HCT116 (cell line): ENCODE results near the gene EGFL8. TPM values are rescaled to one million over a fixed set of nuclear protein-coding genes. Genes with fewer than 3 reads are reported as not detected.

Experiments
- ATAC-seq: fragments of 200-7000 bp; cut with Tn5 transposase; 2 replicates; pipeline ENCODE4 v1.9.1; 2020; ENCODE audit warnings: mild to moderate bottlenecking, moderate library complexity
- BruUV-seq: library from RNA; stranded (reverse); fragments of 400-500 nt; replicated peaks from 2 replicates; lab custom pipeline; 2021; lab: Mats Ljungman, UMichigan
- CTCF ChIA-PET: fragments of 300-600 bp; sonication (Branson Sonifier 250); formaldehyde crosslinking; loops from one replicate; lab custom pipeline; 2021; ENCODE audit warnings: antibody characterized with exemption; lab: Charles Lee
- POLR2A ChIA-PET: fragments of 300-600, 350-600 bp; sonication (Branson Sonifier 250); formaldehyde crosslinking; loops from one replicate; lab custom pipeline; 2021; ENCODE audit warnings: antibody characterized with exemption; lab: Charles Lee
- RAD21 ChIA-PET, 2 experiments: fragments of 300-600 bp; sonication (Branson Sonifier 250); formaldehyde crosslinking; loops; one replicate each; lab custom pipeline; 2023; ENCODE audit warnings: low total read pairs in 2 of 2; ENCODE audit not compliant: uncharacterized antibody in 2 of 2, unreplicated experiment in 2 of 2, low non-redundant PET in 1 of 2; lab: Charles Lee
- DNase-seq: peaks from one replicate; pipeline ENCODE4 v3.0.0-alpha.2; 2010; ENCODE audit warnings: low read depth, low spot score
- H2AFZ ChIP-seq: fragments of 200-600 bp; shearing (Covaris generic), sonication (generic); 2 replicates; pipeline ENCODE4 v1.6.1; 2017; ENCODE audit warnings: low read depth, mixed run types, mixed read lengths, antibody characterized with exemption, low read length; ENCODE audit not compliant: poor library complexity, severe bottlenecking
- H3K27ac ChIP-seq: 2 replicates; pipeline ENCODE4 v1.5.1; 2012; ENCODE audit warnings: low read depth, low read length
- H3K27me3 ChIP-seq: fragments of 200-600 bp; sonication (generic); 2 replicates; pipeline ENCODE4 v1.6.1; 2016; ENCODE audit warnings: mixed run types, low read length, mixed read lengths; ENCODE audit not compliant: insufficient read depth
- H3K36me3 ChIP-seq, 2 experiments: fragments of 200-500 bp in 1 of 2; fragments of 200-600 bp in 1 of 2; sonication (Bioruptor generic) in 1 of 2; sonication (generic) in 1 of 2; 2 replicates each; pipeline versions ENCODE4 v1.5.1 to v1.6.1; 2014 to 2016; ENCODE audit warnings: low read length in 2 of 2, inconsistent platforms in 1 of 2, mixed read lengths in 1 of 2, mixed run types in 1 of 2; ENCODE audit not compliant: insufficient read depth in 2 of 2, control insufficient read depth in 1 of 2
- H3K4me1 ChIP-seq, 2 experiments: fragments of 200-600 bp in 1 of 2; sonication (generic) in 1 of 2; 2 replicates each; pipeline versions ENCODE4 v1.5.1 to v1.6.1; 2012 to 2017; ENCODE audit warnings: low read length in 2 of 2, inconsistent platforms in 1 of 2, mild to moderate bottlenecking in 1 of 2, mixed read lengths in 1 of 2, mixed run types in 1 of 2, moderate library complexity in 1 of 2; ENCODE audit not compliant: insufficient read depth in 2 of 2, control insufficient read depth in 1 of 2
- H3K4me2 ChIP-seq: fragments of 200-600 bp; sonication (generic); 2 replicates; pipeline ENCODE4 v1.6.1; 2017; ENCODE audit warnings: mixed run types, low read length, mixed read lengths
- H3K4me3 ChIP-seq, 2 experiments: fragments of 200-600 bp in 1 of 2; sonication (generic) in 1 of 2; replicated peaks in 1 of 2; 2 replicates each; pipeline ENCODE4 v1.5.1; 2011 to 2016; ENCODE audit warnings: low read length in 2 of 2, control low read depth in 1 of 2, low read depth in 1 of 2, mild to moderate bottlenecking in 1 of 2, mixed read lengths in 1 of 2, mixed run types in 1 of 2
- H3K79me2 ChIP-seq: fragments of 200-600 bp; sonication (generic); 2 replicates; pipeline ENCODE4 v1.6.1; 2017; ENCODE audit warnings: mild to moderate bottlenecking, mixed run types, low read length, moderate library complexity, mixed read lengths; ENCODE audit not compliant: insufficient read depth
- H3K9ac ChIP-seq: fragments of 200-600 bp; sonication (generic); 2 replicates; pipeline ENCODE4 v1.6.1; 2016; ENCODE audit warnings: low read length, mixed read lengths
- H3K9me2 ChIP-seq: fragments of 200-600 bp; sonication (generic), shearing (Covaris generic); 2 replicates; pipeline ENCODE4 v1.6.1; 2017; ENCODE audit warnings: mixed run types, mild to moderate bottlenecking, moderate library complexity; ENCODE audit not compliant: insufficient read depth
- H3K9me3 ChIP-seq, 2 experiments: fragments of 200-500 bp in 1 of 2; fragments of 200-600 bp in 1 of 2; sonication (Bioruptor generic) in 1 of 2; sonication (generic) in 1 of 2; 2 replicates each; pipeline ENCODE4 v1.6.1; 2014 to 2017; ENCODE audit warnings: low read length in 2 of 2, mixed read lengths in 2 of 2, inconsistent platforms in 1 of 2, low read depth in 1 of 2, mild to moderate bottlenecking in 1 of 2, mixed run types in 1 of 2, moderate library complexity in 1 of 2; ENCODE audit not compliant: control insufficient read depth in 1 of 2, insufficient read depth in 1 of 2
- H4K20me1 ChIP-seq: fragments of 200-600 bp; sonication (generic), shearing (Covaris generic); 2 replicates; pipeline ENCODE4 v1.6.1; 2017; ENCODE audit warnings: mixed run types, mild to moderate bottlenecking, moderate library complexity; ENCODE audit not compliant: insufficient read depth
- EGR1 ChIP-seq: IDR thresholded peaks from 2 replicates; pipeline ENCODE4 v1.6.1; 2012; ENCODE audit warnings: low read depth
- ELF1 ChIP-seq: IDR thresholded peaks from 2 replicates; pipeline ENCODE4 v1.6.1; 2012; ENCODE audit warnings: low read depth, borderline replicate concordance
- EZH2 ChIP-seq: fragments of 200-600 bp; sonication (generic); IDR thresholded peaks from 2 replicates; pipeline ENCODE4 v1.6.1; 2017; ENCODE audit warnings: antibody characterized with exemption, mixed run types
- MAX ChIP-seq: IDR thresholded peaks from 2 replicates; pipeline ENCODE4 v1.6.1; 2012
- RAD21 ChIP-seq: IDR thresholded peaks from 2 replicates; pipeline ENCODE4 v1.6.1; 2012; ENCODE audit warnings: low read depth, mild to moderate bottlenecking
- REST ChIP-seq: IDR thresholded peaks from 2 replicates; pipeline ENCODE4 v1.6.1; 2012; ENCODE audit warnings: low read depth
- SP1 ChIP-seq: IDR thresholded peaks from 2 replicates; pipeline ENCODE4 v1.6.1; 2012; ENCODE audit warnings: low read depth
- ZNF274 ChIP-seq: fragments of 200-500 bp; sonication (Bioruptor generic); IDR thresholded peaks from 2 replicates; pipeline ENCODE4 v1.6.1; 2014; ENCODE audit warnings: mild to moderate bottlenecking, low read depth, low read length, inconsistent platforms
- intact Hi-C: fragments of 100-400 bp; cut with micrococcal nuclease; formaldehyde crosslinking; loops from 2 replicates; pipeline ENCODE4 v1.10.0; 2022
- total RNA-seq: library from RNA; stranded (reverse); gene quantifications from one replicate; pipeline ENCODE4 v1.2.1, GENCODE V29; 2021; ENCODE audit not compliant: unreplicated experiment

The EGFL8 gene
- total RNA-seq, 1 experiment from 2014 or later: 29.0 TPM

GRCh38 chr6:32183030-32183429, 18.6 kb downstream of the EGFL8 start:
- ATAC-seq: no peak
- Histone ChIP-seq H3K9me2 (no peaks in the 10 kb centered on the region), H3K4me1 (peaks cover 4 to 29% of the 10 kb centered on the region in 2 experiments; a peak in 3 of 4 replicates), H3K36me3 (peaks cover 10 to 13% of the 10 kb centered on the region in 2 experiments; a peak in 3 of 4 replicates), H3K4me3 (no peak overlapping the region), H3K4me2 (no peak overlapping the region), H3K27me3 (no peaks in the 10 kb centered on the region), H3K9me3 (no peaks in the 10 kb centered on the region), H3K27ac (peak overlapping the region; percentile 17; the same call in 1 of the 2 replicates), H2AFZ (no peak overlapping the region), H3K79me2 (peaks cover 8% of the 10 kb centered on the region; the same call in 1 of the 2 replicates), H4K20me1 (no peaks in the 10 kb centered on the region), H3K9ac (no peak overlapping the region)
- no TSS peak for BruUV-seq
- intact Hi-C loops: no loop called here
- ChIA-PET RAD21 (no interaction called here), POLR2A (interaction anchor here (0.6 kb wide), 1 partner anchor 517 kb away, joined by 4 read pairs; no protein-coding TSS in a partner anchor), CTCF (no interaction called here)
- no peak for DNase-seq
- TF ChIP-seq EZH2 (no peak), EGR1 (no peak), RAD21 (no peak), ZNF274 (no peak), MAX (no peak)

- Histone ChIP-seq H3K4me2 (no peak overlapping the region), H3K9me2 (no peaks in the 10 kb centered on the region), H3K4me3 (no peak overlapping the region), H3K9me3 (no peaks in the 10 kb centered on the region), H2AFZ (no peak overlapping the region), H4K20me1 (no peaks in the 10 kb centered on the region), H3K9ac (no peak overlapping the region), H3K36me3 (peaks cover 10 to 13% of the 10 kb centered on the region in 2 experiments; a peak in 3 of 4 replicates), H3K79me2 (peaks cover 9% of the 10 kb centered on the region; the same call in 1 of the 2 replicates), H3K4me1 (peaks cover 4 to 34% of the 10 kb centered on the region in 2 experiments; a peak in 3 of 4 replicates), H3K27me3 (no peaks in the 10 kb centered on the region), H3K27ac (peak overlapping the region; percentile 17)
- intact Hi-C loops: no loop called here
- CTCF ChIA-PET: no interaction called here
- no peak for ATAC-seq
- BruUV-seq: no TSS peak
- RAD21 ChIA-PET: no interaction called here
- no peak for DNase-seq
- POLR2A ChIA-PET: no interaction called here
- TF ChIP-seq RAD21: no peak
- TF ChIP-seq EZH2: no peak
- no peak for TF ChIP-seq REST
- no peak for TF ChIP-seq ELF1
- TF ChIP-seq SP1: no peak
- TF ChIP-seq MAX: no peak
Observed at GRCh38 chr6:32183483-32184083, 19.2 kb downstream of the EGFL8 start.
